ENCODE data around the gene CLEC10A.
"Not testable (repeated sequence)": the region's sequence is repeated elsewhere in the genome, so short reads cannot be mapped to it uniquely, and the experiment has no call there.

Gene CLEC10A

GRCh38 chr17:7094652-7095019, 14.6 kb upstream of the CLEC10A start:
- H3K27ac ChIP-seq, result no peak overlapping the region
- TF ChIP-seq CTCF (conservative IDR thresholded peaks at IDR 0.05), result no peak
- no peak for TF ChIP-seq ZFX (IDR thresholded peaks at IDR 0.05)

- H3K27ac ChIP-seq, result not testable (repeated sequence)
Observed at GRCh38 chr17:7091311-7092005, 11.4 kb upstream of the CLEC10A start.

GRCh38 chr17:7089570-7089969, 9.5 kb upstream of the CLEC10A start:
- H3K27ac ChIP-seq, result not testable (repeated sequence)

- H3K27ac ChIP-seq, result not testable (repeated sequence)
Observed at GRCh38 chr17:7088442-7088841, 8.4 kb upstream of the CLEC10A start.

GRCh38 chr17:7084088-7084487, 4.0 kb upstream of the CLEC10A start:
- H3K27ac ChIP-seq, result no peak overlapping the region

GRCh38 chr17:7083592-7083991, 3.5 kb upstream of the CLEC10A start:
- TF ChIP-seq CTCF (conservative IDR thresholded peaks at IDR 0.05) (no peak), ZFX (IDR thresholded peaks at IDR 0.05) (no peak)
- no peak overlapping the region for H3K27ac ChIP-seq

More at GRCh38 chr17:7084088-7084487, 4.0 kb upstream of the CLEC10A start:
- TF ChIP-seq CTCF (conservative IDR thresholded peaks at IDR 0.05) (no peak), ZFX (IDR thresholded peaks at IDR 0.05) (no peak)

- TF ChIP-seq ZFX (IDR thresholded peaks at IDR 0.05) (no peak), CTCF (conservative IDR thresholded peaks at IDR 0.05) (no peak)
- H3K27ac ChIP-seq, result no peak overlapping the region
Observed at GRCh38 chr17:7081341-7082062, 1.5 kb upstream of the CLEC10A start.

GRCh38 chr17:7080456-7081041, 498 bp upstream of the CLEC10A start:
- TF ChIP-seq ZFX (IDR thresholded peaks at IDR 0.05) (no peak), CTCF (conservative IDR thresholded peaks at IDR 0.05) (no peak)
- no peak overlapping the region for H3K27ac ChIP-seq

GRCh38 chr17:7078711-7079110, 1.3 kb downstream of the CLEC10A start:
- TF ChIP-seq ZFX (IDR thresholded peaks at IDR 0.05) (no peak), CTCF (conservative IDR thresholded peaks at IDR 0.05) (no peak)
- H3K27ac ChIP-seq, result no peak overlapping the region

All from C4-2B (cell line).